IMR-90 (cell line): ENCODE measurements around the gene PODXL. TPM values are rescaled to one million over a fixed set of nuclear protein-coding genes. Genes with fewer than 3 reads are reported as not detected.

Source experiments
- ATAC-seq: fragments of 200-7000 bp; cut with Tn5 transposase; 2 replicates; pipeline ENCODE4 v1.9.1; 2020; ENCODE audit warnings: low read depth, mild to moderate bottlenecking, moderate library complexity
- BruUV-seq: library from RNA; stranded (reverse); fragments of 400-500 nt; replicated peaks from 2 replicates; lab custom pipeline; 2021; lab: Mats Ljungman, UMichigan
- CTCF ChIA-PET: fragments of 300-600 bp; formaldehyde crosslinking; extraction: SDS; loops from one replicate; lab custom pipeline; 2021; ENCODE audit warnings: antibody characterized with exemption; lab: Yijun Ruan, JAX
- POLR2A ChIA-PET: fragments of 300-600 bp; sonication (Branson Sonifier 250); formaldehyde crosslinking; loops from one replicate; lab custom pipeline; 2022; ENCODE audit warnings: antibody characterized with exemption; ENCODE audit not compliant: unreplicated experiment; lab: Charles Lee
- DNase-seq: peaks from one replicate; pipeline ENCODE4 v3.0.0; 2013
- H2AFZ ChIP-seq: replicated peaks from 2 replicates; pipeline ENCODE3; 2013; ENCODE audit warnings: low read length, mild to moderate bottlenecking; ENCODE audit not compliant: poor library complexity
- H2AK5ac ChIP-seq: 2 replicates; pipeline ENCODE4 v1.6.1; 2013; ENCODE audit warnings: low read depth, low read length, inconsistent platforms
- H2AK9ac ChIP-seq: replicated peaks from 2 replicates; pipeline ENCODE3; 2013; ENCODE audit warnings: mild to moderate bottlenecking, low read depth, low read length, moderate library complexity; ENCODE audit not compliant: poor library complexity
- H2BK120ac ChIP-seq: 2 replicates; pipeline ENCODE4 v1.6.1; 2013; ENCODE audit warnings: low read depth, low read length, inconsistent platforms
- H2BK15ac ChIP-seq: 3 replicates; pipeline ENCODE4 v1.6.1; 2013; ENCODE audit warnings: low read depth, low read length, inconsistent platforms
- H2BK20ac ChIP-seq: 2 replicates; pipeline ENCODE4 v1.6.1; 2013; ENCODE audit warnings: low read depth, mild to moderate bottlenecking, inconsistent platforms, low read length, moderate library complexity
- H2BK5ac ChIP-seq: 2 replicates; pipeline ENCODE4 v1.6.1; 2013; ENCODE audit warnings: mild to moderate bottlenecking, low read depth, low read length, inconsistent platforms; ENCODE audit not compliant: poor library complexity, severe bottlenecking
- H3K14ac ChIP-seq: replicated peaks from 2 replicates; pipeline ENCODE4 v1.6.1; 2013; ENCODE audit warnings: low read depth, low read length, inconsistent platforms
- H3K18ac ChIP-seq: 2 replicates; pipeline ENCODE4 v1.6.1; 2013; ENCODE audit warnings: low read depth, low read length, control low read depth
- H3K23ac ChIP-seq: 2 replicates; pipeline ENCODE4 v1.6.1; 2013; ENCODE audit warnings: low read depth, low read length, inconsistent platforms
- H3K27ac ChIP-seq: 2 replicates; pipeline ENCODE4 v1.5.1; 2013; ENCODE audit warnings: mild to moderate bottlenecking, control low read depth, low read length; ENCODE audit not compliant: insufficient read depth
- H3K27me3 ChIP-seq: 2 replicates; pipeline ENCODE4 v1.6.1; 2013; ENCODE audit warnings: low read length; ENCODE audit not compliant: control insufficient read depth, insufficient read depth
- H3K36me3 ChIP-seq: 2 replicates; pipeline ENCODE4 v1.6.1; 2013; ENCODE audit warnings: low read length, mixed read lengths; ENCODE audit not compliant: control insufficient read depth, insufficient read depth
- H3K4ac ChIP-seq: 2 replicates; pipeline ENCODE4 v1.6.1; 2013; ENCODE audit warnings: low read depth, low read length, inconsistent platforms
- H3K4me1 ChIP-seq: 2 replicates; pipeline ENCODE4 v1.6.1; 2013; ENCODE audit warnings: low read length, mixed read lengths; ENCODE audit not compliant: control insufficient read depth, insufficient read depth
- H3K4me2 ChIP-seq: 2 replicates; pipeline ENCODE4 v1.6.1; 2013; ENCODE audit warnings: low read depth, mild to moderate bottlenecking, control low read depth, low read length, moderate library complexity
- H3K4me3 ChIP-seq: 2 replicates; pipeline ENCODE4 v1.5.1; 2013; ENCODE audit warnings: low read depth, mild to moderate bottlenecking, control low read depth, low read length, moderate library complexity; ENCODE audit not compliant: insufficient read depth
- H3K56ac ChIP-seq: 2 replicates; pipeline ENCODE4 v1.6.1; 2013; ENCODE audit warnings: low read length, inconsistent platforms; ENCODE audit not compliant: insufficient read depth; ENCODE audit errors: extremely low read depth
- H3K79me1 ChIP-seq, 2 experiments: 2 replicates each; pipeline ENCODE4 v1.6.1; 2013; ENCODE audit warnings: low read length in 2 of 2, inconsistent platforms in 1 of 2, low read depth in 1 of 2
- H3K9ac ChIP-seq: 2 replicates; pipeline ENCODE4 v1.6.1; 2013; ENCODE audit warnings: low read depth, low read length, control low read depth
- H3K9me1 ChIP-seq: 2 replicates; pipeline ENCODE4 v1.6.1; 2013; ENCODE audit warnings: low read length, inconsistent platforms; ENCODE audit not compliant: insufficient read depth
- H3K9me3 ChIP-seq: 2 replicates; pipeline ENCODE4 v1.6.1; 2013; ENCODE audit warnings: low read length; ENCODE audit not compliant: control insufficient read depth, insufficient read depth
- H4K20me1 ChIP-seq: 2 replicates; pipeline ENCODE4 v1.6.1; 2013; ENCODE audit warnings: low read length, inconsistent platforms; ENCODE audit not compliant: insufficient read depth
- H4K5ac ChIP-seq: 2 replicates; pipeline ENCODE4 v1.6.1; 2013; ENCODE audit warnings: mild to moderate bottlenecking, low read depth, low read length, control low read depth
- H4K8ac ChIP-seq, 2 experiments: 2 replicates each; pipeline ENCODE4 v1.6.1; 2013; ENCODE audit warnings: low read depth in 2 of 2, low read length in 2 of 2, control low read depth in 1 of 2, inconsistent platforms in 1 of 2
- H4K91ac ChIP-seq: 2 replicates; pipeline ENCODE4 v1.6.1; 2013; ENCODE audit warnings: low read depth, low read length, inconsistent platforms; ENCODE audit not compliant: insufficient read depth
- FOS ChIP-seq: fragments of 150-350 bp; IDR thresholded peaks from 2 replicates; pipeline ENCODE4 v1.6.1; 2016; ENCODE audit warnings: low read depth, low read length
- MAZ ChIP-seq: IDR thresholded peaks from 2 replicates; pipeline ENCODE4 v1.6.1; 2012; ENCODE audit warnings: low read depth, mild to moderate bottlenecking, low read length, improper control_type of control experiment, moderate library complexity, borderline replicate concordance
- POLR2A ChIP-seq: IDR thresholded peaks from 2 replicates; pipeline ENCODE4 v1.6.1; 2012; ENCODE audit warnings: mild to moderate bottlenecking, low read depth, low read length
- RAD21 ChIP-seq: IDR thresholded peaks from 2 replicates; pipeline ENCODE4 v1.6.1; 2012; ENCODE audit warnings: low read length, improper control_type of control experiment
- WGBS, 2 experiments: methylation state at CpG; one replicate each; pipeline versions ENCODE4 v1.1.5 to v1.1.7; 2013; ENCODE audit warnings: missing lambda C conversion rate in 2 of 2; ENCODE audit not compliant: insufficient read length in 1 of 2; ENCODE audit errors: extremely low coverage in 2 of 2; 5-methylcytosine and 5-hydroxymethylcytosine counted together
- dilution Hi-C: fragments of 300-500 bp; cut with HindIII; formaldehyde crosslinking; loops from one replicate; pipeline ENCODE4 v1.14.3; 2018; ENCODE audit warnings: low sequenced_read_pairs; ENCODE audit not compliant: unreplicated experiment
- in situ Hi-C: fragments of 300-500 bp; cut with MboI; formaldehyde crosslinking; loops from 3 replicates; pipeline ENCODE4 v1.14.3; 2019; ENCODE audit warnings: low sequenced_read_pairs, inconsistent platforms, mixed read lengths
- intact Hi-C: fragments of 100-400 bp; cut with micrococcal nuclease; formaldehyde crosslinking; loops from 2 replicates; pipeline ENCODE4 v1.10.0; 2022
- polyA plus RNA-seq, 3 experiments: library from polyadenylated mRNA; depleted of rRNA; stranded (reverse); fragments of >200 nt; gene quantifications; 2 replicates each; pipeline ENCODE4 v1.2.3, GENCODE V29; 2012; ENCODE audit warnings: low replicate concordance in 1 of 3
- total RNA-seq: library from RNA; depleted of rRNA; stranded (reverse); fragments of >200 nt; gene quantifications from 2 replicates; pipeline ENCODE4 v1.2.3, GENCODE V29; 2012

PODXL gene
- total and polyA plus RNA-seq, 2 of the 4 experiments (the other 2 are of a cell fraction): 1.3 to 3.8 TPM

GRCh38 chr7:131536361-131536849, 20.0 kb downstream of the PODXL start:
- Histone ChIP-seq H2BK120ac (no peak overlapping the region), H4K5ac (no peak overlapping the region), H3K4me1 (peaks cover 9% of the 10 kb centered on the region), H2BK5ac (no peak overlapping the region), H4K91ac (no peak overlapping the region), H2AK5ac (no peak overlapping the region), H2AFZ (no peak overlapping the region), H3K27ac (no peak overlapping the region), H3K9ac (no peak overlapping the region), H3K18ac (no peak overlapping the region), H3K9me1 (peaks cover 13% of the 10 kb centered on the region), H3K4me2 (no peak overlapping the region), H2AK9ac (no peak overlapping the region), H3K79me1 (peaks cover 5 to 20% of the 10 kb centered on the region in 2 experiments; a peak in 3 of 4 replicates), H4K20me1 (no peaks in the 10 kb centered on the region), H4K8ac (no peak overlapping the region), H3K36me3 (no peaks in the 10 kb centered on the region), H3K27me3 (peaks cover 3% of the 10 kb centered on the region; the same call in 1 of the 2 replicates), H3K23ac (no peak overlapping the region), H3K56ac (no peak overlapping the region), H2BK15ac (no peak overlapping the region), H2BK20ac (no peak overlapping the region), H3K4me3 (no peak overlapping the region), H3K4ac (no peak overlapping the region), H3K14ac (no peak overlapping the region), H3K9me3 (no peaks in the 10 kb centered on the region)
- no TSS peak for BruUV-seq
- WGBS, 2 experiments: 54% methylated on average over 2 of the region's 7 CpGs; no CpG with 5 or more reads in 1 of the 2 experiments
- in situ Hi-C loops: no loop called here
- DNase-seq (no peak), ATAC-seq (no peak)
- CTCF ChIA-PET: no interaction called here
- no peak for TF ChIP-seq RAD21
- TF ChIP-seq POLR2A: no peak
- no peak for TF ChIP-seq MAZ
- no peak for TF ChIP-seq FOS
- dilution Hi-C loops: no loop called here
- POLR2A ChIA-PET: no interaction called here
- intact Hi-C loops: no loop called here
